NCI-H524 (cell line): ENCODE data around the gene GRID1.
A peak's percentile ranks its signal among the peaks of the same experiment; 100 is the strongest.
"Not testable (repeated sequence)": the region's sequence is repeated elsewhere in the genome, so short reads cannot be mapped to it uniquely, and the experiment has no call there.

Experiments
- DNase-seq, 2 experiments: peaks; one replicate each; lab custom pipeline; 2025; lab: John Stamatoyannopoulos, UW

Gene GRID1

DNA sequence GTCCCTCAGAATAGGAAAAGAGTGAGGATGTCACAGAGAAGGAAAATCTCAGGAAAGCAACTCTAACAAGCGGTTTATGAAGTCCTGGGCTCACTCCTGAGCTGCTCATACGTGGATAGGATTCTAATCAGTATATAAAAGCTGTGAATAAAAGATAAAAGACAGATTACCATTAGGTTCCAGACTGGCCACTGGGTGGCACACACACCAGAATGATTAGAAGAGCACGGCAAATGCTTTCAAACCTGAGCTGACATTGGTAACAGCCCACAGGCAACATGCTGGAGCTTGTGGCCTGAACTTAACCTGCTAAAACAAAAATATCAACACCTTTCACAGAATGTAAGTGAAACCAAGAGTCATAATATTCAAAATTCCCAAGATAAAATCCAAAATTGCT is 370.8 kb downstream of the GRID1 start:
- DNase-seq, result peak in 1 of 2 experiments; percentile 15

DNA sequence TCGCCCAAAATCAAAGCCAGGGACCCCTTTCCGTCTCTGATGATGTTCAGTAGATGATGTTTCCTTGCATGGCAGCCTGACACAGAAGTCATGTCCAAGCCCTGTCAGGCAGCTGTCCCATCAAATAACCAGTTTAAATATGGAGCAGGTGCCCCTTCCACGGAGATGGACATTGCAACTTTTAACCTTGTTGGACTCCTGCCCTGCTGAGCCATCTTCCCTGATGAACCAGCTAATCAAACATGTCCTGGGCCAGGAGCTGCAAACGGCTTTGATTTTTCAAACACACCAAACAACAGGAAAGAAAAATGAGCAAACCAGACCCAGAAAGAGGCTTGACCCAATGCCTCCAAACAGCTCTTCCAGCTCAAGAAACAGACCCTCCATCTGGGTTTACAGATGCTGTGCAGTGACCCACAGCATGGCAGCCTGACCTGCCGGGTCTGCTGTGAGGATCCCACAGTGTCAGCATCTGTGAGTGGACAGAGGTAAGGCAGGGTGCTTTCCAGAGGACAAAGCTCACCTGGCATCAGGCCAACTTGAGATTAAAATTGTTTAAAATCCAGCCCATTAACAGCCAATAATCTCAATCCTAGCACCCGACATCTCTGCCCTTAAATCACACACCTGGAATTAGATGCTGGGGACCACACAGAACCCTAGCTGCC is 372.6 kb downstream of the GRID1 start:
- no peak for DNase-seq

DNA sequence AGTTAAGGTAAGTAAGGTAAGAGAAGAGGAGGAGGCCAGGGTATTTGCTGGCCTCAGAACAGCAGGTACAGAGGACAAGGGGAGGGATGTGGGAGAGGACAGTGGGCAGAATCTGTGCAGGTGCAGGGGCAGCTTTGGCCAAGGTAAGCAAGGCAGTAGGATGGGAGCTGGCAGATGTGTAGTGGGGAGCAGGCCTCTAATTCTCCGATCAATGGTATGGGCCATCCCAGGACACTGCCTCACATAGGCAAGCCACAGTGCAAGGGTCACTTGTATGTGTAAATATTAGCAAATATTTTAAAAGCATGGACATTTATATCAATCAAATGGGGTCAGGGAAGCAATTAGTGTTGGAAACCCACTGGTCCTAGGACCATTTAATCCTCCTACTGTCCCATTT is 373.5 kb downstream of the GRID1 start:
- no peak for DNase-seq

DNA sequence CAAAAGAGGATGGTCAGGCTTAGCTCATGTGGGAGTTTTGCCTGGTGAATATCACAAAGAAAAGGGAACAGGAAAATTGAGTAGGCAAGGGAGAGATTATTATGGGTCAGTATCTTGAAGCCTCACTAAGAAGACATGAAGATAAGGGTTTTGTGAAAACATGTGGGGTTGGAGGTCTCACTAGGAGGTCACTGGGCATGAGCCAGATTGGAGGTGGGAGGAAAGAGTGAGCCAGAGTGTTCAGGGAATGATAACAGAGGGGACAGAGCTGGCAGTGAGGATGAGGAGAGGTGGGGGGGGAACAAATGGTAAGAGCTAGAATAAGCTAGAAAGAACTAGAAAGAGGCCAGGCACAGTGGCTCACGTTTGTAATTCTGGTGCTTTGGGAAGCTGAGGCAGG is 374.3 kb downstream of the GRID1 start:
- DNase-seq, result no peak

DNA sequence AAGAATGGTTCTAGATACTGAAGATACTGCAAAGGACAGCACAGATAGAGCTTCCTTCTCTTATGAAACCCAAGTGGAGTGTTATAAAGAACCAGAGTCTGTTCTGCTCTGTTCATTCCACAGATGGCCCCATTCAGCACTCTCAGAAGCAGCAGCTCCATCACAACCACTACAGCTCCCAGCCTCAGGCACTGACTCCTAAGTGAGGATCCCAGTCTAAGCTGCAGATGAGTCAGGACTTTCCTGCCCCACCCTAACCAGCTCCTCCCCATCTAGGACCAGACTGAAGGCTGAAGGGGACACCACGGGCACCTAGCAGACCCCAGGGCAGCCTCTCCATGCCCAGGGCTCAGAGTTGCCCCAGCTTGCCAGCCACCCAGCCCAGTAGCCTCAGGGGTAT is 379.8 kb downstream of the GRID1 start:
- no peak for DNase-seq

GRCh38 chr10:85983051-85983450 is 383.5 kb downstream of the GRID1 start:
- DNase-seq, result no peak

DNA sequence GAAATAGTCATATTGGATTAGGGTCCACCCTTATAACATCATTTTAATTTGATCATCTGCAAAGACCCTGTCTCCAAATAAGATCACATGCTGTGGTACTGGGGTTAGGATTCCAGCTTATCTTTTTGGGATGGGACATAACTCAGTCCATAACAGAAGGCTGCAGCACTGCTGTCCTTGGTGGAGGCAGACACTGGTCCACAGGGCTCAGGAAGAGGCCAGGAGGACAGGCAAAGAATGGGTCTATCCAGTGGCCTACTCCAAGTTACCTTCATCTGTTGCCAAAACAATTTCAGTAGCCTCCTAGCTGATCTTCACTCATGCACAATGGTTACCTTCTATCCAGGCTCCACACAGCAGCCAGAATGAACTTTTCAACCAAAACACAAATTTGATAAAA is 387.0 kb downstream of the GRID1 start:
- no peak for DNase-seq

DNA sequence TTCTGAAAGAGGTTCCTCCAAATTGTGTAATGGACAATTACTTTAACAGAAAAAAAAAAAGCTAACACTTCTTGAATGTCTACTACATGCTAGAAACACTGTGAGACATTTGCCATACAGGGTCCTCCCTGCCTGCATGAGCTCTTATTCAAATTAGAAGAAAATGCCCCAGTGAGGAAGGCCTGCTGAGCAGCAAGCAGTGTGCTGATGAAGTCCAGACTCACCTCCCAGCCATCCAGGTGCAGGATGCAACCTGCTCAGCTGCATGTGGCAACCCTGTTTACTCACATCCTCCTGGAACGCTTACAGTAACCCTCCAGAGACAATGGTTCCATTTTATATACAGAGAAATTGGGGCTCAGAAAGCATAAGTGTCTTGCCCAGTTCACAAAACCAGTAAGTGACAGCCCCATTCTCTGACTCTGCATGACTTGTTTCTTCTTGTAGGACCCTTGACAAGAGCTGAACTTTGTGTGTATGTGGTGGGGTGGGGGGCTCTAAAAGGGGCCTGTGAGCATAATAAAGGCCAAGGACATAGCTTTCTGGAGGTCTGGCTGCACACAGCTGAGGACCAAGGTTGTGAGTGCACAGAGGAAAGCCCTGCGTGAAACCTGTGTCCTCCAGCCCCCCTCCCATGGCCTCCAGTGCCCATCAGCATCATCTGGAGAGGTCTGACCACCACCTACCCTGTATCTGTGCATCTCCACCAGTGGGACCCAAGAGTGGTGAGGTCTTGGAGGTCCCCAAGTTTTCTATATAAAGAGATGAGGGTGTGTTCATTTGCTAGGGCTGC is 387.8 kb downstream of the GRID1 start:
- no peak for DNase-seq

GRCh38 chr10:85977642-85978041 is 389.0 kb downstream of the GRID1 start:
- no peak for DNase-seq

GRCh38 chr10:85976267-85976793 is 390.3 kb downstream of the GRID1 start:
- DNase-seq, result no peak

GRCh38 chr10:85971494-85971893 is 395.1 kb downstream of the GRID1 start:
- no peak for DNase-seq

- no peak for DNase-seq
Observed at GRCh38 chr10:85967594-85967993, 399.0 kb downstream of the GRID1 start.

- no peak for DNase-seq
Observed at GRCh38 chr10:85961479-85962067, 405.0 kb downstream of the GRID1 start.

DNA sequence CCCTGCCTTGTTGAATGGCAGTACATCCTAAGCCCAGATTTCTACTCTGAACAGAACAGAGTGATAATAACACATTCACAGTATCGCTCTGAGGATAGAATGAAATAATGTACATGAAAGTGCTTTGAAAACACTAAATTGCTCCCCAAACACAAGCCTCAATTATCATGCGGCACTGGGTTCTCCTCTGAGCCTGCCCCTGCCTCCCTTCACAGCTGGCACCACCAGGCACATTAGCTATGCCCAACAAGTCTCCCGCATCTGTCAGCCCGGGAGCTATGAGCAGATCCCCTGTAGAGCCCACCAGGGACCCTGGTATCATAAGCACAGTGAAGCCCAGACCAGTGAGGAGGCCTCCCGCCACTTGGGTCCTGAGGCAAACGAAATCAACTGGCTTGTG is 405.5 kb downstream of the GRID1 start:
- no peak for DNase-seq

- DNase-seq, result no peak
Observed at GRCh38 chr10:85959239-85959638, 407.4 kb downstream of the GRID1 start.

GRCh38 chr10:85950921-85951320 is 415.7 kb downstream of the GRID1 start:
- no peak for DNase-seq

DNA sequence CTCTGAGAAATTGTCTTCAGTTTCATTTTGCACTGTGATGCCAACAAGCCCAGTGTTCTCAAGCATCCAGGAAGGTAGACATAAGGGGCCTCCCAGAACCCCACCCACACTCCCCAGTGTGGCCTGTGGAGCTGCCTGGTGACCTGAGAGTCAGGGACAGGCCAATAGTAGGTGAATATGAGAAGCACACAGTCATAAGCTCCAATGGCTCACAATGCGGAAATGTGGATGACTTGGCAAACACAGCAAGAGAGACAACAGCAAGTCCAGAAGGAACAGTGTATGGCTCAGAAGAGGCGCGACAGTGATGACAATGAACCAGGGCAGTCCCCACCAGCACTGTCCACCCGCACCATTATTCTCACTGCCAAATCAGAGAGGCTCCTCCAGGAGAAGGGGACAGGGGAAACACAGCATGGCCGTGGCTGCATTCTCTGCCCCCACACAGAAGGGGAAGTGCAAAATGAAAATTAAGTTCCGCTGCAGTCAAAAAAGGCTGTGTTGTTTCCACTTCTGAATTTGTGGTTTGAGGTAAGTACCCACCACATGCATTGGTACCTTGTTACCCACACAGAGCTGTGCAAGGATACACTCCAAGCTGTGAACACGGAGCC is 419.8 kb downstream of the GRID1 start:
- no peak for DNase-seq

- DNase-seq, result no peak
Observed at GRCh38 chr10:85936161-85936560, 430.4 kb downstream of the GRID1 start.

DNA sequence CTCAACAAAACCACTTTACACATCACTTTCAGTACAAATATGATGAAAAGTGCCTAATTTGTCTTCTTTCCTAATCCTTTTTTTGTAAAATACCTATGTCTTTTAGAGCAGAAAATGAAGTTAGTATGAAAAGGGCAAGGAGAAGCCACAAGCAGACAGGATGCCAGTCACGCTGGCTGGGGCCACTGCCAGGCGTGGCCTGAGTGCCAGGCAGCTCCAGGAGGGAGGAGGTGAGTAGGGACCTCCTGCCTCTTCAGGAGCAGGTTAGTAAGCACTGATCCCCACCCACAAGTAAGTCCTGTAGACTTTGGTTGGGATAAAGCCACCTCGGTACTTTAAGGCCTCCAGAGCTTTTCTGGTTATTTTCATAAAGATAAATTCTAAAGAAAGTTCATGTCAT is 432.0 kb downstream of the GRID1 start:
- DNase-seq, result no peak

- DNase-seq, result not testable (repeated sequence)
Observed at GRCh38 chr10:85929993-85930392, 436.6 kb downstream of the GRID1 start.

DNA sequence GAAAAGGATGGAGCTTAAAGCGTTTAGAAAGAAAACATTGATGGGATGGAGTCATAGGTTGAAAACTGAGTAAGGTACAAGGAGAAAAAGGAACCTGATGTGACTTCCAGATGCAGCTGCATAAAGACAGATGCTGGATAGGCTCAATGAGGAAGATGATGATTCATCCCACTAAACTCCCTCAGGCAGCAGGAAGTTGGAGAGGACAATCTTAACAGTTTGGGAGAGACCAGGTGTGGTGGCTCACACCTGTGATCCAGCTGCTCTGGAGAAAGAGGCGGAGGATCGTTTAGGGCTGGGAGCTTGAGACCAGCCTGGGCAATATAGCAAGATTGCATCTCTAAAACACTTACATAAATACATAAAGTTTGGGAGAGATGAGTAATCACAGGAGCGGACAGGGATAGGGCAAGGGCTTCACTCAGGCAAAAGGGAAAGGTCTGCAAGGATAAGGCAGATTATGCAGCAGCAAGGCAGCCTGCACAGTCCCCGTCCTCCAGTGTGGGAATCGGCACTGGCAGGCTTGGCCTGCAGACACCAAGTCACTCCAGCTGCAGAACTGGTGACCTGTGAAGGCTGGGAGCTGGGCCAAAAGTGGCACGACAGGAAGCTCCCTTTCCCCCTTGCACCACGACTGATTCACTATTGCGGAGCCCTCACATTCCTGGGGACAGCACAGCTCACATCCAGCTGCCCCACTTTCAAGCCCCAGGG is 438.5 kb downstream of the GRID1 start:
- no peak for DNase-seq

DNA sequence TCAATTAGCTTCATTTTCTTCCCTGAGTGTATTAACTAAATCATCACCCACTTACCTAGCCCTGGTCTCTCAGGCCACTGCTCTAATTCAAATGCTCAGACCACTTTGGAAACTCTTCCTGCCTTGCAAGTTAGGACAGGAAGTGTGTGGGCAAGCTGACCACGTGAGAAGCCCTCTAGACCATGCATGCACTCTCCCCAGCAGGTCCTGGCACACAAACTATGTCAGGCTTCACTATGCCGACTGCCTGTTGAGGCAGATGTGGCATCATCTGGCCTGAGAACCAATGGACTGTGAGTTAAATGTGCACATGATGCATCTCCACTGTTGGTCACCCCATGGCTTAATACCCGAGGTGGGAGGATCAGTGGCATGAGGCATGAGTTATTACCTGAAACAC is 439.6 kb downstream of the GRID1 start:
- no peak for DNase-seq
